ENCODE results near the gene CXXC5. TPM values are rescaled to one million over a fixed set of nuclear protein-coding genes. Genes with fewer than 3 reads are reported as not detected.

Gene CXXC5
- total RNA-seq, 1 experiment from 2014 or later, result 85.0 TPM

- in situ Hi-C loops (cut with HindIII; ENCODE audit: low pct_unique_long_range_greater_than_20kb, low sequenced_read_pairs), result no loop called here
- intact Hi-C loops (cut with micrococcal nuclease; ENCODE audit: unreplicated experiment), result no loop called here
- Histone ChIP-seq H3K9me3 (ENCODE audit: control insufficient read depth, insufficient read depth, low read depth, low read length) (no peaks in the 10 kb centered on the region), H3K27ac (ENCODE audit: low read length) (peak overlapping the region; percentile 70), H3K27me3 (ENCODE audit: control insufficient read depth, insufficient read depth, low read length) (no peaks in the 10 kb centered on the region), H3K4me3 (ENCODE audit: low read depth in 2 of 2, low read length in 2 of 2) (no peak overlapping the region), H3K36me3 (ENCODE audit: control insufficient read depth, insufficient read depth, low read length) (no peaks in the 10 kb centered on the region), H3K4me1 (ENCODE audit: control insufficient read depth, insufficient read depth, low read length) (peaks cover 67% of the 10 kb centered on the region)
- ChIA-PET CTCF (interaction anchor here (1.2 kb wide), 1 partner anchor 29 kb away, joined by 3 read pairs; the partner anchor contains the start of gene CXXC5), POLR2A (no interaction called here)
- no peak for ATAC-seq
- TF ChIP-seq POLR2AphosphoS5 (IDR thresholded peaks at IDR 0.05; ENCODE audit: low read depth, low read length) (no peak), TCF7L2 (IDR thresholded peaks at IDR 0.05; ENCODE audit: low read depth, low read length) (no peak), CTCF (IDR thresholded peaks at IDR 0.05) (no peak), SIN3A (IDR thresholded peaks at IDR 0.05; ENCODE audit: borderline replicate concordance, insufficient read depth, low read depth, low read length) (no peak), REST (IDR thresholded peaks at IDR 0.05; ENCODE audit: insufficient read depth in 1 of 2, low read depth in 2 of 2, low read length in 1 of 2) (no peak)
- DNase-seq (ENCODE audit: low read depth, low spot score), result no peak
- BruUV-seq (replicated peaks), result no TSS peak
Measured at GRCh38 chr5:139676951-139677735, 29.0 kb downstream of the CXXC5 start.

- Histone ChIP-seq H3K27ac (ENCODE audit: low read length) (peak overlapping the region; percentile 70), H3K27me3 (ENCODE audit: control insufficient read depth, insufficient read depth, low read length) (no peaks in the 10 kb centered on the region), H3K4me3 (ENCODE audit: low read depth in 2 of 2, low read length in 2 of 2) (no peak overlapping the region), H3K4me1 (ENCODE audit: control insufficient read depth, insufficient read depth, low read length) (peaks cover 63% of the 10 kb centered on the region), H3K36me3 (ENCODE audit: control insufficient read depth, insufficient read depth, low read length) (no peaks in the 10 kb centered on the region; the same call in 1 of the 2 replicates), H3K9me3 (ENCODE audit: control insufficient read depth, insufficient read depth, low read depth, low read length) (no peaks in the 10 kb centered on the region)
- intact Hi-C loops (cut with micrococcal nuclease; ENCODE audit: unreplicated experiment), result no loop called here
- in situ Hi-C loops (cut with HindIII; ENCODE audit: low pct_unique_long_range_greater_than_20kb, low sequenced_read_pairs), result no loop called here
- ATAC-seq (no peak), DNase-seq (ENCODE audit: low read depth, low spot score) (no peak)
- ChIA-PET POLR2A (interaction anchor here (0.6 kb wide), 1 partner anchor 9 kb away, joined by 11 read pairs; no protein-coding TSS in a partner anchor), CTCF (interaction anchor here (0.8 to 1.2 kb wide), 2 partner anchors 29 to 88 kb away, joined by 3 read pairs; partner anchors contain the start of gene CXXC5)
- no TSS peak for BruUV-seq (replicated peaks)
- TF ChIP-seq REST (IDR thresholded peaks at IDR 0.05; ENCODE audit: insufficient read depth in 1 of 2, low read depth in 2 of 2, low read length in 1 of 2), result no peak
- TF ChIP-seq CTCF (IDR thresholded peaks at IDR 0.05), result no peak
- TF ChIP-seq SIN3A (IDR thresholded peaks at IDR 0.05; ENCODE audit: borderline replicate concordance, insufficient read depth, low read depth, low read length), result no peak
- no peak for TF ChIP-seq TCF7L2 (IDR thresholded peaks at IDR 0.05; ENCODE audit: low read depth, low read length)
Measured at GRCh38 chr5:139677736-139678613, 29.8 kb downstream of the CXXC5 start.

Measured in Panc1 (cell line).